Measurements from ENCODE around the gene RAB3GAP2. TPM values are rescaled to one million over a fixed set of nuclear protein-coding genes. Genes with fewer than 3 reads are reported as not detected.
"Not testable (repeated sequence)": the region's sequence is repeated elsewhere in the genome, so short reads cannot be mapped to it uniquely, and the experiment has no call there.

The RAB3GAP2 gene
- total RNA-seq, 4 donors from 2014 or later, result 13.8 to 28.0 (median 20.4) TPM

DNA sequence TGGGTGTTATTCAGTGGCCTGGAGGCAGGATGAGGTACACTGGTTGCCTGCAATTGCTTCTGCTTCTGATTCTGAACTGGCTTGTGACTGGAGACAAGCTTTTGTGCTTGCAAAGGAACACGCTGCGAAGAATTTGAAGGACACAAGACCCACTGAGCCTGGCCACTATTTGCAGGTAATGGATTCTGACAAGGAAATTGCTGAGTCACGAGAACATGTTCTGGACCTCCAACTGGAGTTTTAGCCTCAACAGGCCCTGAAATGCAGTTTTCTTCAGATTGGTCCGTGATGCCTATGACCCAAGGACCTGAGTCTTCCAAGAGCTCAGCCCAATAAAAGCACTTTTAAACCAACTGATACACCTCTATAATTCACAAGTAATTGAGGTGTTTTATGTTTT is 4.6 kb downstream of the RAB3GAP2 start:
- Histone ChIP-seq H3K36me3 (peaks cover 0 to 42% (median 0%) of the 10 kb centered on the region in 3 donors), H3K27me3 (no peaks in the 10 kb centered on the region), H3K4me1 (peaks cover 4 to 35% (median 23%) of the 10 kb centered on the region in 3 donors), H3K9me3 (no peaks in the 10 kb centered on the region), H3K4me3 (no peak overlapping the region), H3K27ac (no peak overlapping the region)
- WGBS, 2 donors, result 94 to 100% methylated on average over 2 of the region's 4 CpGs
- DNase-seq, result no peak
- intact Hi-C loops (cut with DNase I), result no loop called here
- TF ChIP-seq POLR2A (IDR thresholded peaks at IDR 0.05), result no peak
- TF ChIP-seq, protein P1, sequence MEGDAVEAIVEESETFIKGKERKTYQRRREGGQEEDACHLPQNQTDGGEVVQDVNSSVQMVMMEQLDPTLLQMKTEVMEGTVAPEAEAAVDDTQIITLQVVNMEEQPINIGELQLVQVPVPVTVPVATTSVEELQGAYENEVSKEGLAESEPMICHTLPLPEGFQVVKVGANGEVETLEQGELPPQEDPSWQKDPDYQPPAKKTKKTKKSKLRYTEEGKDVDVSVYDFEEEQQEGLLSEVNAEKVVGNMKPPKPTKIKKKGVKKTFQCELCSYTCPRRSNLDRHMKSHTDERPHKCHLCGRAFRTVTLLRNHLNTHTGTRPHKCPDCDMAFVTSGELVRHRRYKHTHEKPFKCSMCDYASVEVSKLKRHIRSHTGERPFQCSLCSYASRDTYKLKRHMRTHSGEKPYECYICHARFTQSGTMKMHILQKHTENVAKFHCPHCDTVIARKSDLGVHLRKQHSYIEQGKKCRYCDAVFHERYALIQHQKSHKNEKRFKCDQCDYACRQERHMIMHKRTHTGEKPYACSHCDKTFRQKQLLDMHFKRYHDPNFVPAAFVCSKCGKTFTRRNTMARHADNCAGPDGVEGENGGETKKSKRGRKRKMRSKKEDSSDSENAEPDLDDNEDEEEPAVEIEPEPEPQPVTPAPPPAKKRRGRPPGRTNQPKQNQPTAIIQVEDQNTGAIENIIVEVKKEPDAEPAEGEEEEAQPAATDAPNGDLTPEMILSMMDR (IDR thresholded peaks at IDR 0.05), result no peak

DNA sequence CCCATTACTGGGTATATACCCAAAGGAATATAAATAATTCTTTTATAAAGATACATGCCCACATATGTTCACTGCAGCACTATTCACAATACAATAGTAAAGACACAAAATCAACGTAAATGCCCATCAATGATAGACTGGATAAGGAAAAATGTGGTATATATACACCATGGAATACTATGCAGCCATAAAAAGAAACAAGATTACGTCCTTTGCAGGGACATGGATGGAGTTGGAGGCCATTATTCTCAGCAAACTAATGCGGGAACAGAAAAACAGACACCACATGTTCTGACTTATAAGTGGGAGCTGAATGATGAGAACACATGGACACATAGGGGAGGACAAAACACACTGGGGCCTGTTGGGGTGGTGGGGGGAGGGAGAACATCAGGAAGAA is 12.0 kb downstream of the RAB3GAP2 start:
- DNase-seq; H3K36me3 ChIP-seq; H3K4me3 ChIP-seq; H3K27ac ChIP-seq; H3K4me1 ChIP-seq; H3K27me3 ChIP-seq; intact Hi-C loops (cut with DNase I); H3K9me3 ChIP-seq: not testable (repeated sequence)
- WGBS, 2 donors, result 88 to 98% methylated on average over 3 of the region's 3 CpGs

DNA sequence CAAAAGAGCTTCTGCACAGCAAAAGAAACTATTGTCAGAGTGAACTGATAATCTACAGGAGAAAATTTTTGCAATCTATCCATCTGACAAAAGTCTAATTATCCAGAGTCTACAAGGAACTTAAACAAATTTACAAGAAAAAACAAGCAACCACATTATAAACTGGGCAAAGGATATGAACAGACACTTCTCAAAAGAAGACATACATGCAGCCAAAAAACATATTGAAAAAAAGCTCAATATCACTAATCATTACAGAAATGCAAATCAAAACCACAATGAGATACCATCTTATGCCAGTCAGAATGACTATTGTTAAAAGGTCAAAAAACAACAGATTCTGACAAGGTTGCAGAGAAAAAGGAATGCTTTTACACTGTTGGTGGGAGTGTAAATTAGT is 12.5 kb downstream of the RAB3GAP2 start:
- intact Hi-C loops (cut with DNase I); H3K4me1 ChIP-seq; H3K27me3 ChIP-seq; H3K9me3 ChIP-seq; H3K4me3 ChIP-seq; H3K36me3 ChIP-seq; H3K27ac ChIP-seq; DNase-seq: not testable (repeated sequence)

DNA sequence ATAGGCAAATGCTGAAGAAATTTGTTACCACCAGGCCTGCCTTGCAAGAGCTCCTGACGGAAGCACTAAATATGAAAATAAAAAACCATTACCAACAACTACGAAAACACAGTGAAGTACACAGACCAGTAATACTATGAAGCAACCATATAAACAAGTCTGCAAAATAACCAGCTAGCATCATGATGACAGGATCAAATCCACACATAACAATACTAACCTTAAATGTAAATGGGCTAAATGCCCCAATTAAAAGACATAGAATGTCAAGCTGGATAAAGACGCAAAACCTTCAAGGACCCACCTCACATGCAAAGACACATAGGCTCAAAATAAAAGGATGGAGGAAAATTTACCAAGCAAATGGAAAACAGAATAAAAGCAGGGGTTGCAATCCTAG is 16.1 kb downstream of the RAB3GAP2 start:
- intact Hi-C loops (cut with DNase I); H3K27me3 ChIP-seq: not testable (repeated sequence)

DNA sequence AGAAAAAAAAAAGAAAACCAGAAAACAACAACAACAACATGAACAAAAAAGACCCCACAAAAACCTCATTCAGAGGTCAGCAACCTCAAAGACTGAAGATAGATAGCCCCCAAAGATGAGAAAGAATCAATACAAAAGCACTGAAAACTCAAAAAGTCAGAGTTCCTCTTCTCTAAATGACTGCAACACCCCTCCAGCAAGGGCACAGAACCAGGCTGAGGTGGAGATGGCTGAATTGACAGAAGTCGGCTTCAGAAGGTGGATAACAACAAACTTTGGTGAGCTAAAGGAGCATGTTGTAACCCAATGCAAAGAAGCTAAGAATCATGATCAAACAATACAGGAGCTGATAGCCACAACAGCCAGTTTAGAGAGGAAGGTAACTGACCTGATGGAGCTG is 17.0 kb downstream of the RAB3GAP2 start:
- no peaks in the 10 kb centered on the region for H3K4me1 ChIP-seq
- H3K36me3 ChIP-seq, result peaks cover 0 to 36% (median 8%) of the 10 kb centered on the region in 3 donors
- H3K4me3 ChIP-seq, result no peak overlapping the region
- WGBS, 2 donors, result 90 to 100% methylated on average over 1 of the region's 1 CpG
- peaks cover 0 to 7% (median 0%) of the 10 kb centered on the region in 3 donors for H3K9me3 ChIP-seq
- no peaks in the 10 kb centered on the region for H3K27me3 ChIP-seq
- no peak for TF ChIP-seq POLR2A (IDR thresholded peaks at IDR 0.05)
- TF ChIP-seq, protein P1 (IDR thresholded peaks at IDR 0.05), result no peak
- intact Hi-C loops (cut with DNase I), result no loop called here
- no peak for DNase-seq
- no peak overlapping the region for H3K27ac ChIP-seq

More for the DNA sequence above, 16.1 kb downstream of the RAB3GAP2 start:
- H3K4me3 ChIP-seq, DNase-seq, H3K4me1 ChIP-seq, H3K27ac ChIP-seq, H3K9me3 ChIP-seq: not testable (repeated sequence)
- H3K36me3 ChIP-seq, result peaks cover 0 to 28% (median 8%) of the 10 kb centered on the region in 3 donors
- 95% methylated on average over 3 of the region's 3 CpGs for whole genome bisulfite sequencing, 2 donors

DNA sequence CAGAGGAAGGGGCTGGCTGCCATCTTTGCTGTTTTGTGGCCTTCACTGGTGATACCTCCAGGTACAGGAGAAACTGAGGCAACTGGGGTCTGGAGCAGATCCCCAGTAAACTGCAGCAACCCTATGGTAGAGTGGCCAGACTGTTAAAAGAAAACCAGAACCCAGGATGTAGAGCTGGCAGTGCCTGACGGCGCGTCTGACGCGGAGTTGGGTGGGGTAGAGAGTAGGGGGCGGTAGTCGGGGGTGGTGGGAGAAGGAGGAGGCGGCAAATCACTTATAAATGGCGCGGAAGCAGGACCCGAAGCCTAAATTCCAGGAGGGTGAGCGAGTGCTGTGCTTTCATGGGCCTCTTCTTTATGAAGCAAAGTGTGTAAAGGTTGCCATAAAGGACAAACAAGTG is 19.0 kb downstream of the RAB3GAP2 start:
- 96% methylated on average over 4 to 12 of the region's 12 CpGs for WGBS, 2 donors
- DNase-seq; intact Hi-C loops (cut with DNase I); H3K4me3 ChIP-seq; H3K4me1 ChIP-seq; H3K27me3 ChIP-seq; H3K27ac ChIP-seq: not testable (repeated sequence)
- Histone ChIP-seq H3K9me3 (peaks cover 0 to 24% (median 15%) of the 10 kb centered on the region in 3 donors), H3K36me3 (peaks cover 0 to 56% (median 8%) of the 10 kb centered on the region in 3 donors)

DNA sequence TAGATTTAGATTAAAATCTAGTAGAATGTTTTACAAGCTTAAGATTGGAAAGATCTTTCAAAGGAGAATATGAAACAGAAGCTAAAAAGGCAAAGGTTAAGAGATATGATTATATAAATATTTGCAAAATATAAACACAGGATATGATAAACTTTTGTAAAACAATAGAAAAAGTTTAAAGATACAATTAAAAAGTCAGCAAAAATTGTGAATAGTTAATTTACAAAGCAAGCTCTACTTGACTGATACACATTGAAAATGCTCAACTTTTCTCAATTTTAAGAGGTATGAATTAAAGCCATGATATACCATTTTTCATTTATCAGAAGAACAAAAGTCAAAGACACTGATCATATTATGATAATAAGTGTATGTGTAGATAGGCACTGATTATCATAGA is 21.0 kb downstream of the RAB3GAP2 start:
- Histone ChIP-seq H3K9me3 (peaks cover 0 to 24% (median 15%) of the 10 kb centered on the region in 3 donors), H3K27me3 (no peaks in the 10 kb centered on the region), H3K27ac (no peak overlapping the region), H3K4me3 (no peak overlapping the region), H3K4me1 (no peaks in the 10 kb centered on the region), H3K36me3 (peaks cover 0 to 63% (median 8%) of the 10 kb centered on the region in 3 donors)
- TF ChIP-seq, protein P1 (IDR thresholded peaks at IDR 0.05), result no peak
- DNase-seq, result no peak
- intact Hi-C loops (cut with DNase I), result no loop called here

Data from esophagus squamous epithelium (tissue), 5 donors.